RWPE1 (cell line): ENCODE measurements around the gene NXPE2.
"Not testable (repeated sequence)": the region's sequence is repeated elsewhere in the genome, so short reads cannot be mapped to it uniquely, and the experiment has no call there.

Experiments
- CTCF ChIA-PET: fragments of 350-600 bp; sonication (Branson Sonifier 250); formaldehyde crosslinking; extraction: SDS; loops from one replicate; lab custom pipeline; 2021; lab: Yijun Ruan, JAX
- POLR2A ChIA-PET: fragments of 400-600 bp; formaldehyde crosslinking; extraction: SDS; loops from one replicate; lab custom pipeline; 2020; ENCODE audit warnings: antibody characterized with exemption; ENCODE audit not compliant: low non-redundant PET; lab: Yijun Ruan, JAX
- DNase-seq: peaks from one replicate; pipeline ENCODE4 v3.0.0; 2012; ENCODE audit warnings: low spot score
- H3K27ac ChIP-seq: fragments of 450-650 bp; 2 replicates; pipeline ENCODE4 v1.5.1; 2017
- CTCF ChIP-seq: fragments of 450-650 bp; conservative IDR thresholded peaks from 2 replicates; pipeline ENCODE4 v1.5.1; 2017; ENCODE audit warnings: low read depth, mild to moderate bottlenecking

Gene NXPE2

GRCh38 chr11:114678125-114679036 is at the start of gene NXPE2:
NXPE2 (plus strand) TSS chr11:114678527; CDS start chr11:114678576, 49 bp downstream.
- no peak for TF ChIP-seq CTCF
- CTCF ChIA-PET: no interaction called here

GRCh38 chr11:114631445-114631965 is 46.8 kb upstream of the NXPE2 start:
- POLR2A ChIA-PET, H3K27ac ChIP-seq, DNase-seq, CTCF ChIA-PET: not testable (repeated sequence)

More at GRCh38 chr11:114678125-114679036, at the start of gene NXPE2:
- POLR2A ChIA-PET: no interaction called here
- H3K27ac ChIP-seq: no peak within 1 kb of the TSS
- peak; percentile 2 for DNase-seq

- H3K27ac ChIP-seq, POLR2A ChIA-PET, DNase-seq, CTCF ChIA-PET: not testable (repeated sequence)
Observed at GRCh38 chr11:114639440-114639839, 38.9 kb upstream of the NXPE2 start.

- CTCF ChIA-PET: no interaction called here
- no peak overlapping the region for H3K27ac ChIP-seq
- no peak for TF ChIP-seq CTCF
- no peak for DNase-seq
- POLR2A ChIA-PET: no interaction called here
Observed at GRCh38 chr11:114650661-114651060, 27.7 kb upstream of the NXPE2 start.

GRCh38 chr11:114651145-114651718 is 27.1 kb upstream of the NXPE2 start:
- DNase-seq: no peak
- no peak for TF ChIP-seq CTCF
- CTCF ChIA-PET: no interaction called here
- POLR2A ChIA-PET: no interaction called here
- no peak overlapping the region for H3K27ac ChIP-seq

GRCh38 chr11:114653148-114653547 is 25.2 kb upstream of the NXPE2 start:
- no peak for DNase-seq
- ChIA-PET CTCF (interaction anchor here (0.7 kb wide), 1 partner anchor 179 kb away, joined by 3 read pairs; no protein-coding TSS in a partner anchor), POLR2A (no interaction called here)
- no peak for TF ChIP-seq CTCF
- H3K27ac ChIP-seq: no peak overlapping the region

GRCh38 chr11:114664641-114665040 is 13.7 kb upstream of the NXPE2 start:
- no peak for TF ChIP-seq CTCF
- no peak for DNase-seq
- POLR2A ChIA-PET: no interaction called here
- H3K27ac ChIP-seq: no peak overlapping the region
- CTCF ChIA-PET: no interaction called here
